Ascending aorta (tissue), 2 donors: ENCODE data around the gene RAD51D. TPM values are rescaled to one million over a fixed set of nuclear protein-coding genes. Genes with fewer than 3 reads are reported as not detected.

Experiments
- DNase-seq, 2 donors: peaks; one replicate each; pipeline ENCODE4 v3.0.0-alpha.2; 2019; ENCODE audit warnings: low spot score in 2 of 2
- H3K27ac ChIP-seq, 2 donors: fragments of 200-600 bp; sonication (generic); one replicate each; pipeline ENCODE4 v1.5.1; 2016 to 2017; ENCODE audit warnings: mild to moderate bottlenecking in 1 of 2
- H3K27me3 ChIP-seq: fragments of 200-600 bp; sonication (generic); one replicate; pipeline ENCODE4 v1.5.1; 2017
- H3K36me3 ChIP-seq, 2 donors: fragments of 200-600 bp; sonication (generic); one replicate each; pipeline ENCODE4 v1.5.1; 2016
- H3K4me1 ChIP-seq, 2 donors: fragments of 200-600 bp; sonication (generic); one replicate each; pipeline ENCODE4 v1.5.1; 2016 to 2017; ENCODE audit warnings: mild to moderate bottlenecking in 1 of 2
- H3K4me3 ChIP-seq, 2 donors: fragments of 200-600 bp; sonication (generic); one replicate each; pipeline ENCODE4 v1.5.1; 2016 to 2017; ENCODE audit warnings: mild to moderate bottlenecking in 1 of 2
- H3K9me3 ChIP-seq, 2 donors: fragments of 200-600 bp; sonication (generic); one replicate each; pipeline ENCODE4 v1.5.1; 2016
- intact Hi-C: fragments of 100-400 bp; cut with DNase I; formaldehyde crosslinking; loops from one replicate; pipeline ENCODE4 v1.15.1; 2023
- total RNA-seq: library from RNA; depleted of rRNA; stranded (reverse); fragments of >200 nt; gene quantifications from one replicate; pipeline ENCODE4 v1.1.0, GENCODE V29; 2016
- TF ChIP-seq, protein P1 (sequence below), 3 experiments: fragments of 200-600 bp in 2 of 3; fragments of 450-650 bp in 1 of 3; sonication (generic) in 2 of 3; IDR thresholded peaks; one replicate each; pipeline ENCODE4 v1.5.1; 2016 to 2019; ENCODE audit warnings: antibody characterized with exemption in 3 of 3, mild to moderate bottlenecking in 1 of 3, moderate library complexity in 1 of 3

Gene RAD51D
- total RNA-seq, 1 donor from 2014 or later, result 3.7 TPM

DNA sequence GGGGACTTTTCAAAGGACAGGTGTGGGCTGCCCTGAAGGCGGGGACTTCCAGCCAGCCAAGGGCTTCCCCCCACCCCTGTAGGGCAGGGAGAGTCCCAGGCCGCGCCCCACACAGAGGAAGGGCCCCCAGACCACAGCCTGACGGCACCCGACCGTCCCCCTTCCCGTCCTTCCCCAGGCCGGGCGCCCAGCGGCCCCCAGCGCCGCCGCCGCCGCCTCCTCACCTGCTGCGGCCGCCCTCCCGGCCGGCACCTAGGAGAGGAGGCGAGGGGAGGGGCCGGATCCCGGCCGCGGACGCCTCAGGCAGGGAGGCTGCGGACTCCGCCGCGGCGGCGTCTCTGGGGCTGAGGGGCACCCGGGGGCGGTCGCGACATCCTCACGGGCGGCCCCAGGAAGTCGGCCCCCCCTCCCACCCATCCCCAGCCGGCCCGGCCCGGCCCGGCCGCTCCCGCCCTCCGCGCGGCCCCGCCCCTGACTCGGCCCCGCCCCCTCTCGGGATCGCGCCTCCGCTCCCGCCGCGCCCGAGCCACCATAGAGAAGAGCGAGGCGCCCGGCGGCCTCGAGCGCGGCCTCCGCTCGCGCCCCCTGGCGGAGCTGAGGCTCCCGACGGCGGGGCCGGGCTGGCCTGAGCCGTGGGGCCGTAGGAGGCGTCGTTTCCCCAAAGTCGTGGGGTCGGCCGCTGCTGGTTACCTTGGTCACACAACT, 30.6 kb downstream of the RAD51D start:
- Histone ChIP-seq H3K4me1 (peaks cover 2 to 11% of the 10 kb centered on the region in 2 donors), H3K36me3 (no peaks in the 10 kb centered on the region), H3K27me3 (no peaks in the 10 kb centered on the region), H3K27ac (peak overlapping the region; percentile 81 to 90), H3K9me3 (no peaks in the 10 kb centered on the region), H3K4me3 (peak overlapping the region; percentile 85 to 98)
- intact Hi-C loops, result loop anchor here (1.0 to 5.0 kb wide), 6 partner anchors 26 to 128 kb away; partner anchors contain the start of genes CCT6B, LIG3, RAD51D and RFFL
- TF ChIP-seq, protein P1, sequence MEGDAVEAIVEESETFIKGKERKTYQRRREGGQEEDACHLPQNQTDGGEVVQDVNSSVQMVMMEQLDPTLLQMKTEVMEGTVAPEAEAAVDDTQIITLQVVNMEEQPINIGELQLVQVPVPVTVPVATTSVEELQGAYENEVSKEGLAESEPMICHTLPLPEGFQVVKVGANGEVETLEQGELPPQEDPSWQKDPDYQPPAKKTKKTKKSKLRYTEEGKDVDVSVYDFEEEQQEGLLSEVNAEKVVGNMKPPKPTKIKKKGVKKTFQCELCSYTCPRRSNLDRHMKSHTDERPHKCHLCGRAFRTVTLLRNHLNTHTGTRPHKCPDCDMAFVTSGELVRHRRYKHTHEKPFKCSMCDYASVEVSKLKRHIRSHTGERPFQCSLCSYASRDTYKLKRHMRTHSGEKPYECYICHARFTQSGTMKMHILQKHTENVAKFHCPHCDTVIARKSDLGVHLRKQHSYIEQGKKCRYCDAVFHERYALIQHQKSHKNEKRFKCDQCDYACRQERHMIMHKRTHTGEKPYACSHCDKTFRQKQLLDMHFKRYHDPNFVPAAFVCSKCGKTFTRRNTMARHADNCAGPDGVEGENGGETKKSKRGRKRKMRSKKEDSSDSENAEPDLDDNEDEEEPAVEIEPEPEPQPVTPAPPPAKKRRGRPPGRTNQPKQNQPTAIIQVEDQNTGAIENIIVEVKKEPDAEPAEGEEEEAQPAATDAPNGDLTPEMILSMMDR (IDR thresholded peaks at IDR 0.05), result peak; percentile 66 to 91 (median 78)
- DNase-seq, result peak; percentile 61 to 93

DNA sequence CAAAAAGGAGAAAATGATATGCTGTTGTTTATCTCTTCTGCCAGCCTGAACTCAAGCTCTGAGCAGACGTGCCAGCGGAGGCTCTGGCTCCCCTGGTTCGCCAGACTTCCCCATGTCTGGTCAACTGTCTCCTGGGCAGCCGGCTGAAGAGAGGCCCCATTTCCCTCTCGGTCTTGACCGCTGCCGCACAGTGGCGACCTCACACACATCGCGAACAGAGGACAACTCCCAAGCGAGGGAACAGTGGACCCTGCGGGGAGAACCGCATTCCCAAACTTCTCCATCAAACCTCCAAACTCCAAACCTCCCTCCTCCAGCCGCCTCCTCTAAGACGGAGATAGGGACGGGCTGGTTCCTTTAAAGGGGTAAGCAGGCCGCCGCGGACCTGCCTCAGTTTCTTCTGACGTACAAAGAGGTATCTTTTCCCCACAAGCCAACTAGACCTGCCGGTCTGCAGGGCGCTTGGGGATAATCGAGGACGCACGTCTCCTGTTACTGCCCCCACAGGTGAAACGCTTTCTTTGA, 31.2 kb downstream of the RAD51D start:
- intact Hi-C loops, result loop anchor here (1.0 to 5.0 kb wide), 2 partner anchors 65 to 91 kb away; no protein-coding TSS in a partner anchor
- Histone ChIP-seq H3K4me3 (peak overlapping the region; percentile 85 to 98), H3K4me1 (peaks cover 2 to 11% of the 10 kb centered on the region in 2 donors), H3K27me3 (no peaks in the 10 kb centered on the region), H3K36me3 (no peaks in the 10 kb centered on the region), H3K27ac (peak overlapping the region; percentile 81 to 90), H3K9me3 (no peaks in the 10 kb centered on the region)
- TF ChIP-seq, protein P1 (IDR thresholded peaks at IDR 0.05), result no peak
- DNase-seq, result peak in 1 of 2 donors; percentile 78

DNA sequence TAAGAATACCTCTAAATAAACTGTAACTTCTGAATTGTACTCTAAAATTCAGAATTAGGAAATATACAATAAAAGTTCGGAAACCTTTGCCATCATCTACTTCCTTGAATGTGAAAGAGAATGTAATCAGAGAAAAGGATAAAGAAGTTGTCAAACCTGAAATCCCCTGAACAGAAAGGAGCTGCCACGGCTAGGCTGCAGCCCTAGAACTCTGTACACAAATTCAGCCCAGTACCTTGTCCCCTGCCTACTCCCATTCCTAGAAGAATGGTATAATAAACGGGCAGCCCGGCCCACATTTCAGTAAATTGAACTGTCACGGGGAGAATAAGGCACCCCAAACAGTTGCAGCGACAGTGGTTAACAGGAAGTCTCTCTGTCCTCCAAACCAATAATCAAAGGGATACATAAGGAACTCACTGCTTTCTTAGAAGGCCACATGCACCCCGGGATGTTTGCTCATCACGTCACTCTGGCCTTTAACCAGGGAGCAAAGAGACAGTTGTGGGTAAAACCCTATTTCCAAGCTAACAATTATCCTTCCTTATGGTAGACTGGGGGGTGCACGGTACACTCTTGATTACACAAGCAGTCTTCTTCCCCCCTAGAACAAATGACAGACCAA, 31.8 kb downstream of the RAD51D start:
- no peak for DNase-seq
- H3K9me3 ChIP-seq, result no peaks in the 10 kb centered on the region
- H3K4me1 ChIP-seq, result peaks cover 2 to 11% of the 10 kb centered on the region in 2 donors
- intact Hi-C loops, result loop anchor here (1.0 to 5.0 kb wide), 2 partner anchors 65 to 91 kb away; no protein-coding TSS in a partner anchor
- no peaks in the 10 kb centered on the region for H3K27me3 ChIP-seq
- no peaks in the 10 kb centered on the region for H3K36me3 ChIP-seq
- TF ChIP-seq, protein P1 (IDR thresholded peaks at IDR 0.05), result no peak
- peak overlapping the region; percentile 81 to 90 for H3K27ac ChIP-seq
- H3K4me3 ChIP-seq, result peak overlapping the region; percentile 85 to 98

DNA sequence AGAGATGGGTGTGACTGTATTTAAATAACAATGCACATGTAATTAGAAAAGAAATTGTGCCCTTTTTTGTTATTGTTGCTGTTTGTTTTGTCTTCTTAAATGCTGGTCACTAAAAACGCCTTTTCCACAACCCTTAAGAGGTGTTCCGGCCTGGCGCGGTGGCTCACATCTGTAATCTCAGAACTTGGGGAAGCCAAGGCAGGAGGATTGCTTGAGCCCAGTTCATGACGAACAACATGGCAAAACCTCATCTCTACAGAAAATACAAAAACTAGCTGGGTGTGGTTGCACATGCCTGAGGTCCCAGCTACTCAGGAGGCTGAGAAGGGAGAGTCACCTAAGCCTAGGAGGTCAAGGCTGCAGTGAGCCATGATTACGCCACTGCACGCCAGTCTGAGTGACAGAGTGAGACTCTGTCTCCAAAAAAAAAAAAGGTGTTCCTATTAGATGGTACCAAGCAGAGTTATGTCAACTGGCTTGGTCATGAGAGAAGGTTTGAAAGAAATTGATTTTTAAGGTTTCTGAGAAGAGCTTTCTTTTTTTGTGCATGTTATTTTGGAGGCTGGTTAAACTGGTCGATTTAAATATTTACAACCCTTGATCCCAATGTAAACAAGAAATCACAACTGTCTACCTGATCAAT, 32.6 kb downstream of the RAD51D start:
- intact Hi-C loops, result loop anchor here (5.0 kb wide), 1 partner anchor 90 kb away; no protein-coding TSS in a partner anchor
- H3K27ac ChIP-seq, result no peak overlapping the region

DNA sequence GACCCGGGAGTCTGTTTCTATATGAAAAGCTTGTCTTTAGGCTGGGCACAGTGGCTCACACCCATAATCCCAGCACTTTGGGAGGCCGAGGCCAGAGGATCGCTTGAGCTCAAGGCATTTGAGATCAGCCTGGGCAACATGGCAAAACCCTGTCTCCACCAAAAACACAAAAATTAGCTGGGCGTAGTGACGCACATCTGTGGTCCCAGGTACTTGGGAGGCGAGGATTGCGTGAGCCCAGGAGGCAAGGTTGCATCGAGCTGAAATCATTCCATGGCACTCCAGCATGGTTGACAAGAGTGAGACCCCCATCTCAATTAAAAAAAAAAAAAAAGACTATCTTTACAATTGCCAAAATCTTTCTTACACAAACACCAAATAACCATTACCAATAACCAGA, 33.5 kb downstream of the RAD51D start:
- DNase-seq, result no peak
- TF ChIP-seq, protein P1 (IDR thresholded peaks at IDR 0.05), result no peak
- intact Hi-C loops, result loop anchor here (5.0 kb wide), 1 partner anchor 89 kb away; no protein-coding TSS in a partner anchor
- H3K27me3 ChIP-seq, result no peaks in the 10 kb centered on the region
- H3K4me3 ChIP-seq, result no peak overlapping the region
- H3K9me3 ChIP-seq, result no peaks in the 10 kb centered on the region
- H3K36me3 ChIP-seq, result no peaks in the 10 kb centered on the region
- no peak overlapping the region for H3K27ac ChIP-seq
- peaks cover 2 to 11% of the 10 kb centered on the region in 2 donors for H3K4me1 ChIP-seq

More for the DNA sequence above, 32.6 kb downstream of the RAD51D start:
- no peak overlapping the region for H3K4me3 ChIP-seq
- H3K9me3 ChIP-seq, result no peaks in the 10 kb centered on the region
- TF ChIP-seq, protein P1 (IDR thresholded peaks at IDR 0.05), result no peak
- no peak for DNase-seq
- H3K4me1 ChIP-seq, result peaks cover 2 to 11% of the 10 kb centered on the region in 2 donors
- no peaks in the 10 kb centered on the region for H3K36me3 ChIP-seq
- H3K27me3 ChIP-seq, result no peaks in the 10 kb centered on the region
